Measurements from ENCODE around the gene CDH23.

DNA sequence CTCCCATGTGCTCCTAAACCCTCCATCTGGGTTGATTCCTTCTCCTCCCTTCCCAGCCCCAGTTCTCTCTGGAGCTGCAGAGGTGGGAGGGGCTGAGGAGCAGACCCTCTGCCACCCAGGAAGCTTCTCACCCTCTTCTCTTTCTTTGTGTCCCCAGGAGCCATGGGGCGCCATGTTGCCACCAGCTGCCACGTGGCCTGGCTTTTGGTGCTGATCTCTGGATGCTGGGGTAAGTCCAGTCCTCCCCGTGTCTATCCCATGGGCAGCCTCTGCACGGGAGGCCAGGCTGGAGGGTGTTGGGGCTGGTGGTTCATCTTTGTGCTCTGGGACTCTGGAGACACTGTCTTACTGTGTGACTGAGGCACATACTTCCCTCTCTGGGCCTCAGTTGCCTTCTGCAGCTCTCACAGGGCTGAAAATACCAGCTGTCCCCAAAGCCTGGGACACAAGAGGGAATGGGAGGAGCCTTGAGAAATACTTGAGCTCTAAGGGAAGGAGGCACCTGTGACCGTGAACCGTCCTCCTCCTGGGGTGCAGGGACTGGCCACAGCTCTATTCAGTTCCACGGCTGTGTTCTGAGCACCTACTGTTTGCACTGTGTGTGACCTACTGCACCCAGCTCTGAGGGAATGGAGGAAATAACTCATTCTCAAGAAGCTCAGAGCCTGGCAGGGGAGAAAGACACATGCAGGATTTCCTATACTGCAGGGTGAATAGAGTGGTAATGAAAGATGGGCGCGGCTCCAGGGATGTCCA, 43.1 kb downstream of the CDH23 start:
- TF ChIP-seq SPI1 (IDR thresholded peaks at IDR 0.05; ENCODE audit: borderline replicate concordance, insufficient read depth, low read depth, low read length) (no peak), CBX5 (IDR thresholded peaks at IDR 0.05; ENCODE audit: low read depth) (no peak), GABPA (IDR thresholded peaks at IDR 0.05; ENCODE audit: low read depth) (no peak), BRCA1 (IDR thresholded peaks at IDR 0.05; ENCODE audit: low read depth, low read length) (no peak), EGR1 (IDR thresholded peaks at IDR 0.05; ENCODE audit: borderline replicate concordance in 1 of 2, low read depth in 2 of 2, low read length in 2 of 2) (no peak), YY1 (IDR thresholded peaks at IDR 0.05; ENCODE audit: low read depth, low read length) (no peak), BACH1 (IDR thresholded peaks at IDR 0.05; ENCODE audit: borderline replicate concordance) (no peak), POLR2A (IDR thresholded peaks at IDR 0.05; ENCODE audit: low read depth, low read length) (no peak), TCF7 (IDR thresholded peaks at IDR 0.05; ENCODE audit: borderline replicate concordance) (no peak), STAT1 (conservative IDR thresholded peaks at IDR 0.05) (no peak), POLR2AphosphoS5 (IDR thresholded peaks at IDR 0.05; ENCODE audit: low read length) (no peak), YBX1 (IDR thresholded peaks at IDR 0.05) (no peak)
- TF ChIP-seq, protein P1, sequence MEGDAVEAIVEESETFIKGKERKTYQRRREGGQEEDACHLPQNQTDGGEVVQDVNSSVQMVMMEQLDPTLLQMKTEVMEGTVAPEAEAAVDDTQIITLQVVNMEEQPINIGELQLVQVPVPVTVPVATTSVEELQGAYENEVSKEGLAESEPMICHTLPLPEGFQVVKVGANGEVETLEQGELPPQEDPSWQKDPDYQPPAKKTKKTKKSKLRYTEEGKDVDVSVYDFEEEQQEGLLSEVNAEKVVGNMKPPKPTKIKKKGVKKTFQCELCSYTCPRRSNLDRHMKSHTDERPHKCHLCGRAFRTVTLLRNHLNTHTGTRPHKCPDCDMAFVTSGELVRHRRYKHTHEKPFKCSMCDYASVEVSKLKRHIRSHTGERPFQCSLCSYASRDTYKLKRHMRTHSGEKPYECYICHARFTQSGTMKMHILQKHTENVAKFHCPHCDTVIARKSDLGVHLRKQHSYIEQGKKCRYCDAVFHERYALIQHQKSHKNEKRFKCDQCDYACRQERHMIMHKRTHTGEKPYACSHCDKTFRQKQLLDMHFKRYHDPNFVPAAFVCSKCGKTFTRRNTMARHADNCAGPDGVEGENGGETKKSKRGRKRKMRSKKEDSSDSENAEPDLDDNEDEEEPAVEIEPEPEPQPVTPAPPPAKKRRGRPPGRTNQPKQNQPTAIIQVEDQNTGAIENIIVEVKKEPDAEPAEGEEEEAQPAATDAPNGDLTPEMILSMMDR (IDR thresholded peaks at IDR 0.05 in 2 of 3, conservative IDR thresholded peaks at IDR 0.05 in 1 of 3; ENCODE audit: control insufficient read depth in 2 of 3, extremely low read depth in 1 of 3, insufficient read depth in 1 of 3, low read depth in 3 of 3, low read length in 3 of 3) = no peak

Measured in GM12878 (cell line).